ENCODE measurements around the gene ALX3.
"Not testable (repeated sequence)": the region's sequence is repeated elsewhere in the genome, so short reads cannot be mapped to it uniquely, and the experiment has no call there.

Gene ALX3

GRCh38 chr1:110083866-110084226 is 13.4 kb upstream of the ALX3 start:
- FAIRE-seq (no peak), DNase-seq (ENCODE audit: insufficient read length, low spot score) (no peak)
- TF ChIP-seq TAF1 (IDR thresholded peaks at IDR 0.05; ENCODE audit: low read depth, low read length): no peak
- TF ChIP-seq PAX5 (IDR thresholded peaks at IDR 0.05; ENCODE audit: insufficient read depth, low read length, severe bottlenecking): no peak
- TF ChIP-seq POLR2AphosphoS5 (IDR thresholded peaks at IDR 0.05; ENCODE audit: low read depth, low read length): no peak
- TF ChIP-seq SPI1 (IDR thresholded peaks at IDR 0.05; ENCODE audit: low read depth, low read length): no peak
- TF ChIP-seq POLR2A (IDR thresholded peaks at IDR 0.05; ENCODE audit: low read depth, low read length): no peak
- TF ChIP-seq POU2F2 (IDR thresholded peaks at IDR 0.05; ENCODE audit: low read depth, low read length): no peak

GRCh38 chr1:110083061-110083865 is 12.8 kb upstream of the ALX3 start:
- no peak for FAIRE-seq
- DNase-seq (ENCODE audit: insufficient read length, low spot score): no peak
- no peak for TF ChIP-seq POU2F2 (IDR thresholded peaks at IDR 0.05; ENCODE audit: low read depth, low read length)
- no peak for TF ChIP-seq POLR2A (IDR thresholded peaks at IDR 0.05; ENCODE audit: low read depth, low read length)
- no peak for TF ChIP-seq POLR2AphosphoS5 (IDR thresholded peaks at IDR 0.05; ENCODE audit: low read depth, low read length)
- TF ChIP-seq PAX5 (IDR thresholded peaks at IDR 0.05; ENCODE audit: insufficient read depth, low read length, severe bottlenecking): no peak
- TF ChIP-seq TAF1 (IDR thresholded peaks at IDR 0.05; ENCODE audit: low read depth, low read length): no peak
- TF ChIP-seq SPI1 (IDR thresholded peaks at IDR 0.05; ENCODE audit: low read depth, low read length): no peak

GRCh38 chr1:110082477-110082876 is 12.0 kb upstream of the ALX3 start:
- no peak for FAIRE-seq
- DNase-seq (ENCODE audit: insufficient read length, low spot score): no peak

GRCh38 chr1:110081061-110081460 is 10.6 kb upstream of the ALX3 start:
- DNase-seq (ENCODE audit: insufficient read length, low spot score) (no peak), FAIRE-seq (no peak)
- TF ChIP-seq POLR2AphosphoS5 (IDR thresholded peaks at IDR 0.05; ENCODE audit: low read depth, low read length) (no peak), TAF1 (IDR thresholded peaks at IDR 0.05; ENCODE audit: low read depth, low read length) (no peak), SPI1 (IDR thresholded peaks at IDR 0.05; ENCODE audit: low read depth, low read length) (no peak), PAX5 (IDR thresholded peaks at IDR 0.05; ENCODE audit: insufficient read depth, low read length, severe bottlenecking) (no peak), POU2F2 (IDR thresholded peaks at IDR 0.05; ENCODE audit: low read depth, low read length) (no peak), POLR2A (IDR thresholded peaks at IDR 0.05; ENCODE audit: low read depth, low read length) (no peak)

More at GRCh38 chr1:110082477-110082876, 12.0 kb upstream of the ALX3 start:
- TF ChIP-seq POU2F2 (IDR thresholded peaks at IDR 0.05; ENCODE audit: low read depth, low read length) (no peak), POLR2A (IDR thresholded peaks at IDR 0.05; ENCODE audit: low read depth, low read length) (no peak), PAX5 (IDR thresholded peaks at IDR 0.05; ENCODE audit: insufficient read depth, low read length, severe bottlenecking) (no peak), SPI1 (IDR thresholded peaks at IDR 0.05; ENCODE audit: low read depth, low read length) (no peak), POLR2AphosphoS5 (IDR thresholded peaks at IDR 0.05; ENCODE audit: low read depth, low read length) (no peak), TAF1 (IDR thresholded peaks at IDR 0.05; ENCODE audit: low read depth, low read length) (no peak)

DNA sequence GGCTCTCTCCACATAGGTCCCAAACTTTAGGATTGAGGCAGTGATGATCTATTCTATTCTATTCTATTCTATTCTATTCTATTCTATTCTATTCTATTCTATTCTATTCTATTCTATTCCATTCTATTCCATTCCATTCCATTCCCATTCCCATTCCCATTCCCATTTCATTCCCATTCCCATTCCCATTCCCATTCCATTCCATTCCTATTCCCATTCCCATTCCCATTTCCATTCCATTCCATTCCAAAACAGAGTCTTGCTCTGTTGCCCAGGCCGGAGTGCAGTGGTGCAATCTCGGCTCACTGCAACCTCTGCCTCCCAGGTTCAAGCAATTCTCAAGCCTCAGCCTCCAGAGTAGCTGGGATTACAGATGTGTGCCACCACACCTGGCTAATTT is 9.5 kb upstream of the ALX3 start:
- not testable (repeated sequence) for DNase-seq (ENCODE audit: insufficient read length, low spot score); FAIRE-seq

GRCh38 chr1:110076789-110077500 is 6.5 kb upstream of the ALX3 start:
- FAIRE-seq (no peak), DNase-seq (ENCODE audit: insufficient read length, low spot score) (no peak)
- TF ChIP-seq POLR2AphosphoS5 (IDR thresholded peaks at IDR 0.05; ENCODE audit: low read depth, low read length): no peak
- TF ChIP-seq TAF1 (IDR thresholded peaks at IDR 0.05; ENCODE audit: low read depth, low read length): no peak
- TF ChIP-seq PAX5 (IDR thresholded peaks at IDR 0.05; ENCODE audit: insufficient read depth, low read length, severe bottlenecking): no peak

GRCh38 chr1:110074166-110074565 is 3.7 kb upstream of the ALX3 start:
- FAIRE-seq (no peak), DNase-seq (ENCODE audit: insufficient read length, low spot score) (no peak)
- TF ChIP-seq SPI1 (IDR thresholded peaks at IDR 0.05; ENCODE audit: low read depth, low read length) (no peak), POLR2A (IDR thresholded peaks at IDR 0.05; ENCODE audit: low read depth, low read length) (no peak), PAX5 (IDR thresholded peaks at IDR 0.05; ENCODE audit: insufficient read depth, low read length, severe bottlenecking) (no peak), TAF1 (IDR thresholded peaks at IDR 0.05; ENCODE audit: low read depth, low read length) (no peak), POLR2AphosphoS5 (IDR thresholded peaks at IDR 0.05; ENCODE audit: low read depth, low read length) (no peak), POU2F2 (IDR thresholded peaks at IDR 0.05; ENCODE audit: low read depth, low read length) (no peak)

GRCh38 chr1:110070282-110070669 is 196 bp downstream of the ALX3 start:
- DNase-seq (ENCODE audit: insufficient read length, low spot score): no peak
- FAIRE-seq: no peak
- TF ChIP-seq PAX5 (IDR thresholded peaks at IDR 0.05; ENCODE audit: insufficient read depth, low read length, severe bottlenecking) (no peak), POU2F2 (IDR thresholded peaks at IDR 0.05; ENCODE audit: low read depth, low read length) (no peak), POLR2A (IDR thresholded peaks at IDR 0.05; ENCODE audit: low read depth, low read length) (no peak), TAF1 (IDR thresholded peaks at IDR 0.05; ENCODE audit: low read depth, low read length) (no peak), SPI1 (IDR thresholded peaks at IDR 0.05; ENCODE audit: low read depth, low read length) (no peak), POLR2AphosphoS5 (IDR thresholded peaks at IDR 0.05; ENCODE audit: low read depth, low read length) (no peak)

GRCh38 chr1:110069404-110070281 is 829 bp downstream of the ALX3 start:
- TF ChIP-seq POLR2AphosphoS5 (IDR thresholded peaks at IDR 0.05; ENCODE audit: low read depth, low read length): no peak
- TF ChIP-seq PAX5 (IDR thresholded peaks at IDR 0.05; ENCODE audit: insufficient read depth, low read length, severe bottlenecking): no peak
- DNase-seq (ENCODE audit: insufficient read length, low spot score) (no peak), FAIRE-seq (no peak)
